HEK293 (cell line): ENCODE measurements around the gene TMEM256.

Source experiments
- CTCF ChIA-PET: fragments of 350-600 bp; formaldehyde crosslinking; extraction: SDS; loops from one replicate; lab custom pipeline; 2021; ENCODE audit warnings: antibody characterized with exemption; lab: Yijun Ruan, JAX
- POLR2A ChIA-PET: fragments of 300-600 bp; formaldehyde crosslinking; extraction: SDS; loops from one replicate; lab custom pipeline; 2020; ENCODE audit warnings: antibody characterized with exemption, inconsistent platforms; lab: Yijun Ruan, JAX
- H3K27ac ChIP-seq: fragments of 200-500 bp; sonication (Bioruptor generic); 2 replicates; pipeline ENCODE4 v1.5.1; 2014; ENCODE audit warnings: low read depth, low read length, control low read depth, inconsistent platforms; ENCODE audit errors: extremely low read depth
- H3K36me3 ChIP-seq, 2 experiments: fragments of 200-500 bp in 1 of 2; sonication (Bioruptor generic) in 1 of 2; 1 replicate in 1 of 2; 2 replicates in 1 of 2; pipeline ENCODE4 v1.5.1; 2014 to 2017; ENCODE audit warnings: inconsistent platforms in 2 of 2, low read length in 2 of 2; ENCODE audit not compliant: control insufficient read depth in 2 of 2, insufficient read depth in 1 of 2
- H3K4me1 ChIP-seq: fragments of 200-500 bp; sonication (Bioruptor generic); 2 replicates; pipeline ENCODE4 v1.5.1; 2014; ENCODE audit warnings: mild to moderate bottlenecking, low read length, inconsistent platforms; ENCODE audit not compliant: control insufficient read depth, insufficient read depth
- H3K4me3 ChIP-seq: 2 replicates; pipeline ENCODE4 v1.5.1; 2011; ENCODE audit warnings: low read depth, mild to moderate bottlenecking, control low read depth, low read length, moderate library complexity
- H3K9me3 ChIP-seq: fragments of 200-500 bp; sonication (Bioruptor generic); 2 replicates; pipeline ENCODE4 v1.5.1; 2014; ENCODE audit warnings: low read depth, low read length, inconsistent platforms; ENCODE audit not compliant: control insufficient read depth, insufficient read depth
- EGR2 ChIP-seq: fragments of 450-650 bp; formaldehyde crosslinking; IDR thresholded peaks from 2 replicates; pipeline ENCODE4 v1.5.1; 2016; ENCODE audit warnings: low read depth, missing biosample characterization, missing genetic modification characterization
- GLIS2 ChIP-seq: fragments of 450-650 bp; formaldehyde crosslinking; IDR thresholded peaks from 2 replicates; pipeline ENCODE4 v1.5.1; 2016; ENCODE audit warnings: missing biosample characterization, missing genetic modification characterization
- KLF1 ChIP-seq: fragments of 450-650 bp; formaldehyde crosslinking; IDR thresholded peaks from 2 replicates; pipeline ENCODE4 v1.5.1; 2016; ENCODE audit warnings: missing biosample characterization, missing genetic modification characterization
- MYNN ChIP-seq: fragments of 450-650 bp; formaldehyde crosslinking; IDR thresholded peaks from 2 replicates; pipeline ENCODE4 v1.5.1; 2016; ENCODE audit warnings: missing biosample characterization, missing genetic modification characterization, borderline replicate concordance
- MZF1 ChIP-seq: fragments of 450-650 bp; formaldehyde crosslinking; IDR thresholded peaks from 2 replicates; pipeline ENCODE4 v1.5.1; 2017; ENCODE audit warnings: missing biosample characterization, missing genetic modification characterization, borderline replicate concordance
- OSR2 ChIP-seq: fragments of 450-650 bp; formaldehyde crosslinking; IDR thresholded peaks from 2 replicates; pipeline ENCODE4 v1.5.1; 2016; ENCODE audit warnings: missing biosample characterization, missing genetic modification characterization
- SCRT2 ChIP-seq: fragments of 450-650 bp; formaldehyde crosslinking; IDR thresholded peaks from 2 replicates; pipeline ENCODE4 v1.5.1; 2016; ENCODE audit warnings: missing biosample characterization, missing genetic modification characterization
- SP7 ChIP-seq: fragments of 450-650 bp; formaldehyde crosslinking; IDR thresholded peaks from 2 replicates; pipeline ENCODE4 v1.5.1; 2016; ENCODE audit warnings: missing biosample characterization, missing genetic modification characterization
- ZBTB11 ChIP-seq: fragments of 450-650 bp; formaldehyde crosslinking; conservative IDR thresholded peaks from 2 replicates; pipeline ENCODE4 v1.5.1; 2016; ENCODE audit warnings: low read depth, missing biosample characterization, missing genetic modification characterization
- ZBTB17 ChIP-seq: fragments of 450-650 bp; formaldehyde crosslinking; IDR thresholded peaks from 2 replicates; pipeline ENCODE4 v1.5.1; 2016; ENCODE audit warnings: missing biosample characterization, missing genetic modification characterization
- ZBTB48 ChIP-seq: fragments of 450-650 bp; formaldehyde crosslinking; IDR thresholded peaks from 2 replicates; pipeline ENCODE4 v1.5.1; 2016; ENCODE audit warnings: missing biosample characterization, missing genetic modification characterization
- ZFHX2 ChIP-seq: fragments of 450-650 bp; formaldehyde crosslinking; conservative IDR thresholded peaks from 2 replicates; pipeline ENCODE4 v1.5.1; 2016; ENCODE audit warnings: missing biosample characterization, missing genetic modification characterization
- ZFP3 ChIP-seq: fragments of 450-650 bp; formaldehyde crosslinking; IDR thresholded peaks from 2 replicates; pipeline ENCODE4 v1.5.1; 2016; ENCODE audit warnings: low read depth, missing biosample characterization, missing genetic modification characterization
- ZFP69B ChIP-seq: fragments of 450-650 bp; formaldehyde crosslinking; IDR thresholded peaks from 2 replicates; pipeline ENCODE4 v1.5.1; 2016; ENCODE audit warnings: missing biosample characterization, missing genetic modification characterization
- ZNF138 ChIP-seq: fragments of 450-650 bp; formaldehyde crosslinking; IDR thresholded peaks from 2 replicates; pipeline ENCODE4 v1.5.1; 2016; ENCODE audit warnings: missing biosample characterization, missing genetic modification characterization, borderline replicate concordance
- ZNF155 ChIP-seq: fragments of 450-650 bp; formaldehyde crosslinking; IDR thresholded peaks from 2 replicates; pipeline ENCODE4 v1.5.1; 2016; ENCODE audit warnings: missing biosample characterization, missing genetic modification characterization
- ZNF26 ChIP-seq: fragments of 450-650 bp; formaldehyde crosslinking; IDR thresholded peaks from 2 replicates; pipeline ENCODE4 v1.5.1; 2016; ENCODE audit warnings: missing biosample characterization, missing genetic modification characterization
- ZNF366 ChIP-seq: fragments of 450-650 bp; formaldehyde crosslinking; conservative IDR thresholded peaks from 2 replicates; pipeline ENCODE4 v1.5.1; 2016; ENCODE audit warnings: missing biosample characterization, missing genetic modification characterization
- ZNF501 ChIP-seq: fragments of 450-650 bp; formaldehyde crosslinking; IDR thresholded peaks from 2 replicates; pipeline ENCODE4 v1.5.1; 2016; ENCODE audit warnings: missing biosample characterization, missing genetic modification characterization
- ZNF510 ChIP-seq: fragments of 450-650 bp; formaldehyde crosslinking; IDR thresholded peaks from 2 replicates; pipeline ENCODE4 v1.5.1; 2018; ENCODE audit warnings: mild to moderate bottlenecking, missing genetic modification characterization, missing biosample characterization; ENCODE audit not compliant: insufficient replicate concordance
- ZNF555 ChIP-seq: fragments of 450-650 bp; formaldehyde crosslinking; conservative IDR thresholded peaks from 2 replicates; pipeline ENCODE4 v1.5.1; 2017; ENCODE audit warnings: missing biosample characterization, mild to moderate bottlenecking, missing genetic modification characterization, inconsistent platforms
- ZNF600 ChIP-seq: fragments of 450-650 bp; formaldehyde crosslinking; IDR thresholded peaks from 2 replicates; pipeline ENCODE4 v1.5.1; 2016; ENCODE audit warnings: missing biosample characterization, missing genetic modification characterization
- ZNF621 ChIP-seq: fragments of 450-650 bp; formaldehyde crosslinking; IDR thresholded peaks from 2 replicates; pipeline ENCODE4 v1.5.1; 2017; ENCODE audit warnings: missing biosample characterization, missing genetic modification characterization
- ZNF629 ChIP-seq: fragments of 450-650 bp; formaldehyde crosslinking; IDR thresholded peaks from 2 replicates; pipeline ENCODE4 v1.5.1; 2017; ENCODE audit warnings: missing biosample characterization, missing genetic modification characterization
- ZNF639 ChIP-seq: fragments of 450-650 bp; formaldehyde crosslinking; IDR thresholded peaks from 2 replicates; pipeline ENCODE4 v1.5.1; 2016; ENCODE audit warnings: missing biosample characterization, missing genetic modification characterization
- ZNF658 ChIP-seq: fragments of 450-650 bp; formaldehyde crosslinking; IDR thresholded peaks from 2 replicates; pipeline ENCODE4; 2016; ENCODE audit warnings: missing biosample characterization, missing genetic modification characterization
- ZNF830 ChIP-seq: fragments of 450-650 bp; IDR thresholded peaks from 2 replicates; pipeline ENCODE4 v1.5.0; 2018; ENCODE audit warnings: missing biosample characterization, missing genetic modification characterization, low read depth, mild to moderate bottlenecking, moderate library complexity

Gene TMEM256

GRCh38 chr17:7355573-7355972 lies 48.3 kb downstream of the TMEM256 start (continued):
- TF ChIP-seq SP7 (tag by site-specific recombination) (no peak), ZBTB48 (tag by site-specific recombination) (no peak)

- ChIA-PET POLR2A (interaction anchor here (0.6 to 3.4 kb wide), 9 partner anchors 25 to 206 kb away, joined by 3 to 29 read pairs (median 6); partner anchors contain the start of genes CHRNB1, PLSCR3 and TMEM256), CTCF (interaction anchor here (0.7 to 4.3 kb wide), 26 partner anchors 10 to 204 kb away, joined by 3 to 87 read pairs (median 8); partner anchors contain the start of genes CHRNB1, FGF11, NEURL4 and SENP3)
- Histone ChIP-seq H3K4me3 (no peak within 1 kb of the TSS), H3K9me3 (no peaks in the 10 kb centered on the region), H3K36me3 (no peaks in the 10 kb centered on the region), H3K27ac (no peak within 1 kb of the TSS), H3K4me1 (peaks cover 11% of the 10 kb centered on the region)
- TF ChIP-seq MZF1 (tag by site-specific recombination): no peak
- peak; percentile 52 for TF ChIP-seq ZFHX2 (tag by site-specific recombination)
- peak; percentile 32; the same call in 1 of the 2 replicates for TF ChIP-seq EGR2
- TF ChIP-seq ZNF501 (tag by site-specific recombination): no peak
These were observed 48.8 kb downstream of the TMEM256 start, which contains the start of gene TMEM95 for GRCh38 chr17:7355053-7355452. TMEM95 (plus strand) TSS chr17:7355156; CDS start chr17:7355205, 49 bp downstream.

- ChIA-PET CTCF (interaction anchor here (0.6 to 4.3 kb wide), 9 partner anchors 11 to 205 kb away, joined by 3 to 87 read pairs (median 4); partner anchors contain the start of genes FGF11, SENP3 and TNFSF13), POLR2A (interaction anchor here (0.5 to 3.4 kb wide), 8 partner anchors 40 to 893 kb away, joined by 3 to 29 read pairs (median 6); partner anchors contain the start of genes CTC1, PLSCR3, POLR2A and TMEM256)
- no peak overlapping the region for H3K4me3 ChIP-seq
- no peak overlapping the region for H3K27ac ChIP-seq
- H3K9me3 ChIP-seq: no peaks in the 10 kb centered on the region
- H3K4me1 ChIP-seq: peaks cover 14% of the 10 kb centered on the region
- no peaks in the 10 kb centered on the region for H3K36me3 ChIP-seq
- TF ChIP-seq ZFP69B (tag by site-specific recombination): no peak
- TF ChIP-seq ZNF510 (tag by site-specific recombination): no peak
- TF ChIP-seq ZNF600: peak; percentile 49; the same call in 1 of the 2 replicates
- 0 out of 2 replicates have a peak, but pooled peaks have one; percentile 29 for TF ChIP-seq ZBTB17 (tag by site-specific recombination)
- 0 out of 2 replicates have a peak, but pooled peaks have one; percentile 22 for TF ChIP-seq ZNF26
- TF ChIP-seq SCRT2 (tag by site-specific recombination): peak; percentile 98
- no peak for TF ChIP-seq ZNF658
- 0 out of 2 replicates have a peak, but pooled peaks have one; percentile 23 for TF ChIP-seq ZNF639
- TF ChIP-seq ZBTB11: no peak
- TF ChIP-seq ZNF138: no peak
- TF ChIP-seq ZNF621 (tag by site-specific recombination): 0 out of 2 replicates have a peak, but pooled peaks have one; percentile 38
- TF ChIP-seq ZNF501 (tag by site-specific recombination): no peak
- 0 out of 2 replicates have a peak, but pooled peaks have one; percentile 11 for TF ChIP-seq KLF1 (tag by site-specific recombination)
- TF ChIP-seq MYNN: peak; percentile 99
- TF ChIP-seq ZNF830 (tag by site-specific recombination): no peak
- TF ChIP-seq GLIS2 (tag by site-specific recombination): 0 out of 2 replicates have a peak, but pooled peaks have one; percentile 4
- no peak for TF ChIP-seq ZNF155
- TF ChIP-seq ZNF555 (tag by site-specific recombination): no peak
- TF ChIP-seq ZNF629 (tag by site-specific recombination): peak; percentile 36; the same call in 1 of the 2 replicates
- no peak for TF ChIP-seq OSR2 (tag by site-specific recombination)
- TF ChIP-seq ZNF366: 0 out of 2 replicates have a peak, but pooled peaks have one; percentile 18
- TF ChIP-seq ZFP3 (tag by site-specific recombination): no peak
These were observed 49.5 kb downstream of the TMEM256 start for GRCh38 chr17:7354262-7354843.
